ENCODE results near the gene TCTN1. TPM values are rescaled to one million over a fixed set of nuclear protein-coding genes. Genes with fewer than 3 reads are reported as not detected.

TCTN1 gene
- total and polyA plus RNA-seq, 2 of the 13 experiments (the other 11 are each of a cell fraction or from before 2014, with no cell fraction given), result 13.6 to 16.0 TPM

DNA sequence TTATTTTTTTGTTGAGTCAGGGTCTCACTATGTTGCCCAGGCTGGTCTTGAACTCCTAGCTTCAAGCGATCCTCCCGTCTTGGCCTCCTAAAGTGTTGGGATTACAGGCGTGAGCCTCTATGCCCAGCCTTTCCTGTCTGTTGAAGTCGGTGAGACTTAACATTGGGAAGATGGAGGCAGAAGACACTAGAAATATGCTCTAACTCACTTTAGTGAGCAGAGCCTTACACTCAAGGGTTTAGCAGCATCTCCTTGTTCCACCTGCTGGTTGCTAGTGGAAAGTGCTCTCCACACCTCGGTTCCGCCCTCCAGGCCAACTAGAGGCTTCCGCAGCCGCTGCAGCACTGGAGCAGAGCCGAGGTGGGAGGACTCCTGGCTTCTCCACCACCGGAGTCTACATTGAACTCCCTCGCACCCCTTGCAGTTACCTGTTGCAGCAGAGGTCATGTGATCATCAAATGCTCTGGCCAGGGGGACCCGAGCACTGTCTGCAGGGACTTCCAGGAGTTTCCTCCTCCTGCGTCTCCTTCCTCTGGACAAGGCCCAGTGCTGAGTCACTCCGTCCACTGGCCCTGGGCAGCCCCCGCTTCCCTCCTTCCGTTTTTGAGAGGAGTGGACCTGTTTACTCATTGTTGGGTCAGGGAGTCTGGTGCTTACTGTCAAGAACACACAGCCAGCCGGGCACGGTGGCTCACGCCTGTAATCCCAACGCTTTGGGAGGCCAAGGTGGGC is 84.4 kb downstream of the TCTN1 start (continued):
- no peak for TF ChIP-seq ZNF326 (CRISPR knock-in tag; IDR thresholded peaks at IDR 0.05; ENCODE audit: borderline replicate concordance)
- TF ChIP-seq, protein P1, sequence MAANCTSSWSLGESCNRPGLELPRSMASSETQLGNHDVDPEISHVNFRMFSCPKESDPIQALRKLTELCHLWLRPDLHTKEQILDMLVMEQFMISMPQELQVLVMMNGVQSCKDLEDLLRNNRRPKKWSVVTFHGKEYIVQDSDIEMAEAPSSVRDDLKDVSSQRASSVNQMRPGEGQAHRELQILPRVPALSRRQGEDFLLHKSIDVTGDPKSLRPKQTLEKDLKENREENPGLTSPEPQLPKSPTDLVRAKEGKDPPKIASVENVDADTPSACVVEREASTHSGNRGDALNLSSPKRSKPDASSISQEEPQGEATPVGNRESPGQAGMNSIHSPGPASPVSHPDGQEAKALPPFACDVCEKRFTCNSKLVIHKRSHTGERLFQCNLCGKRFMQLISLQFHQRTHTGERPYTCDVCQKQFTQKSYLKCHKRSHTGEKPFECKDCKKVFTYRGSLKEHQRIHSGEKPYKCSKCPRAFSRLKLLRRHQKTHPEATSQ (CRISPR knock-in tag; IDR thresholded peaks at IDR 0.05; ENCODE audit: borderline replicate concordance), result no peak
- 0 out of 2 replicates have a peak, but pooled peaks have one; percentile 20 for TF ChIP-seq CCDC6 (CRISPR knock-in tag; IDR thresholded peaks at IDR 0.05)
- TF ChIP-seq ATAD3A (CRISPR knock-in tag; IDR thresholded peaks at IDR 0.05), result no peak
- TF ChIP-seq, protein P2, sequence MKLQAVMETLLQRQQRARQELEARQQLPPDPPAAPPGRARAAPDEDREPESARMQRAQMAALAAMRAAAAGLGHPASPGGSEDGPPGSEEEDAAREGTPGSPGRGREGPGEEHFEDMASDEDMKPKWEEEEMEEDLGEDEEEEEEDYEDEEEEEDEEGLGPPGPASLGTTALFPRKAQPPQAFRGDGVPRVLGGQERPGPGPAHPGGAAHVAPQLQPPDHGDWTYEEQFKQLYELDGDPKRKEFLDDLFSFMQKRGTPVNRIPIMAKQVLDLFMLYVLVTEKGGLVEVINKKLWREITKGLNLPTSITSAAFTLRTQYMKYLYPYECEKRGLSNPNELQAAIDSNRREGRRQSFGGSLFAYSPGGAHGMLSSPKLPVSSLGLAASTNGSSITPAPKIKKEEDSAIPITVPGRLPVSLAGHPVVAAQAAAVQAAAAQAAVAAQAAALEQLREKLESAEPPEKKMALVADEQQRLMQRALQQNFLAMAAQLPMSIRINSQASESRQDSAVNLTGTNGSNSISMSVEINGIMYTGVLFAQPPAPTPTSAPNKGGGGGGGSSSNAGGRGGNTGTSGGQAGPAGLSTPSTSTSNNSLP (IDR thresholded peaks at IDR 0.05; ENCODE audit: low read depth, low read length), result no peak
- TF ChIP-seq MED8 (CRISPR knock-in tag; IDR thresholded peaks at IDR 0.05; ENCODE audit: insufficient replicate concordance), result no peak
- TF ChIP-seq ZNF674 (CRISPR knock-in tag; IDR thresholded peaks at IDR 0.05; ENCODE audit: low read depth), result no peak
- no peak for TF ChIP-seq ZNF746 (CRISPR knock-in tag; IDR thresholded peaks at IDR 0.05)
- no peak for TF ChIP-seq IRX3 (CRISPR knock-in tag; IDR thresholded peaks at IDR 0.05; ENCODE audit: borderline replicate concordance, low read depth)
- no peak for TF ChIP-seq ZNF766 (CRISPR knock-in tag; IDR thresholded peaks at IDR 0.05; ENCODE audit: borderline replicate concordance)
- TF ChIP-seq, protein P3, sequence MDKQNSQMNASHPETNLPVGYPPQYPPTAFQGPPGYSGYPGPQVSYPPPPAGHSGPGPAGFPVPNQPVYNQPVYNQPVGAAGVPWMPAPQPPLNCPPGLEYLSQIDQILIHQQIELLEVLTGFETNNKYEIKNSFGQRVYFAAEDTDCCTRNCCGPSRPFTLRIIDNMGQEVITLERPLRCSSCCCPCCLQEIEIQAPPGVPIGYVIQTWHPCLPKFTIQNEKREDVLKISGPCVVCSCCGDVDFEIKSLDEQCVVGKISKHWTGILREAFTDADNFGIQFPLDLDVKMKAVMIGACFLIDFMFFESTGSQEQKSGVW (CRISPR knock-in tag; IDR thresholded peaks at IDR 0.05; ENCODE audit: borderline replicate concordance), result no peak
- TF ChIP-seq KDM5A (IDR thresholded peaks at IDR 0.05; ENCODE audit: borderline replicate concordance, low read length), result no peak
- no peak for TF ChIP-seq FLYWCH1 (CRISPR knock-in tag; IDR thresholded peaks at IDR 0.05)
- TF ChIP-seq ZNF749 (CRISPR knock-in tag; IDR thresholded peaks at IDR 0.05; ENCODE audit: borderline replicate concordance), result no peak
- TF ChIP-seq GTF2F1 (IDR thresholded peaks at IDR 0.05; ENCODE audit: low read length), result no peak
- no peak for TF ChIP-seq ZNF260 (CRISPR knock-in tag; IDR thresholded peaks at IDR 0.05; ENCODE audit: borderline replicate concordance, low read depth)
- TF ChIP-seq MLLT10 (CRISPR knock-in tag; IDR thresholded peaks at IDR 0.05), result no peak
- no peak for TF ChIP-seq NFIB (CRISPR knock-in tag; IDR thresholded peaks at IDR 0.05; ENCODE audit: borderline replicate concordance)
- no peak for TF ChIP-seq JDP2 (CRISPR knock-in tag; IDR thresholded peaks at IDR 0.05; ENCODE audit: borderline replicate concordance)
- TF ChIP-seq, protein P4, sequence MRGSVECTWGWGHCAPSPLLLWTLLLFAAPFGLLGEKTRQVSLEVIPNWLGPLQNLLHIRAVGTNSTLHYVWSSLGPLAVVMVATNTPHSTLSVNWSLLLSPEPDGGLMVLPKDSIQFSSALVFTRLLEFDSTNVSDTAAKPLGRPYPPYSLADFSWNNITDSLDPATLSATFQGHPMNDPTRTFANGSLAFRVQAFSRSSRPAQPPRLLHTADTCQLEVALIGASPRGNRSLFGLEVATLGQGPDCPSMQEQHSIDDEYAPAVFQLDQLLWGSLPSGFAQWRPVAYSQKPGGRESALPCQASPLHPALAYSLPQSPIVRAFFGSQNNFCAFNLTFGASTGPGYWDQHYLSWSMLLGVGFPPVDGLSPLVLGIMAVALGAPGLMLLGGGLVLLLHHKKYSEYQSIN (CRISPR knock-in tag; IDR thresholded peaks at IDR 0.05; ENCODE audit: borderline replicate concordance), result no peak
- TF ChIP-seq ZNF747 (CRISPR knock-in tag; IDR thresholded peaks at IDR 0.05; ENCODE audit: borderline replicate concordance), result no peak
- TF ChIP-seq, protein P5, sequence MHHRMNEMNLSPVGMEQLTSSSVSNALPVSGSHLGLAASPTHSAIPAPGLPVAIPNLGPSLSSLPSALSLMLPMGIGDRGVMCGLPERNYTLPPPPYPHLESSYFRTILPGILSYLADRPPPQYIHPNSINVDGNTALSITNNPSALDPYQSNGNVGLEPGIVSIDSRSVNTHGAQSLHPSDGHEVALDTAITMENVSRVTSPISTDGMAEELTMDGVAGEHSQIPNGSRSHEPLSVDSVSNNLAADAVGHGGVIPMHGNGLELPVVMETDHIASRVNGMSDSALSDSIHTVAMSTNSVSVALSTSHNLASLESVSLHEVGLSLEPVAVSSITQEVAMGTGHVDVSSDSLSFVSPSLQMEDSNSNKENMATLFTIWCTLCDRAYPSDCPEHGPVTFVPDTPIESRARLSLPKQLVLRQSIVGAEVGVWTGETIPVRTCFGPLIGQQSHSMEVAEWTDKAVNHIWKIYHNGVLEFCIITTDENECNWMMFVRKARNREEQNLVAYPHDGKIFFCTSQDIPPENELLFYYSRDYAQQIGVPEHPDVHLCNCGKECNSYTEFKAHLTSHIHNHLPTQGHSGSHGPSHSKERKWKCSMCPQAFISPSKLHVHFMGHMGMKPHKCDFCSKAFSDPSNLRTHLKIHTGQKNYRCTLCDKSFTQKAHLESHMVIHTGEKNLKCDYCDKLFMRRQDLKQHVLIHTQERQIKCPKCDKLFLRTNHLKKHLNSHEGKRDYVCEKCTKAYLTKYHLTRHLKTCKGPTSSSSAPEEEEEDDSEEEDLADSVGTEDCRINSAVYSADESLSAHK (CRISPR knock-in tag; IDR thresholded peaks at IDR 0.05; ENCODE audit: borderline replicate concordance), result no peak
